Measurements from ENCODE around the gene TBC1D22A. TPM values are rescaled to one million over a fixed set of nuclear protein-coding genes. Genes with fewer than 3 reads are reported as not detected.
A peak's percentile ranks its signal among the peaks of the same experiment; 100 is the strongest.
"Not testable (repeated sequence)": the region's sequence is repeated elsewhere in the genome, so short reads cannot be mapped to it uniquely, and the experiment has no call there.

Gene TBC1D22A
- total RNA-seq, 2 donors from 2014 or later = 31.9 to 43.4 TPM

DNA sequence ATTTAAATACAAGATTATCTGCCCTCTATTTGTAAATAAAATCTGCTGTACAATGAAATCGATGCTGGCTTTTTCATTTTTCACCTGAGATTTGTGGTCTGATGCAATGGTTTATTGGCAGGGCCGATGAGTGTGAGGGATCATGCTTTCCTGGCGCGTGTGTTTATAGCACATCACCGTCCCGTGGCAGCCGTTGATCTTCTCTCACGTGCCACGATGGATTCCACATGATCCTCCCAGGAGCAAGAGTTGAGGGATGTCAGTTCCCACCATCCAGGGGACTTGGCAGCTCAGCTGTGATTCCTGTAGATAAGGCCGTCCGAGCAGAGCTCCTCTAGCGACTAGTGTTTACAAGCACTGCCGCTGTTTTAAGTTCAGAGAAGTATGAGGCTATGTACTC is 213.7 kb downstream of the TBC1D22A start:
- DNase-seq (ENCODE audit: low spot score) = no peak
- no peak overlapping the region for H3K27ac Mint-ChIP-seq
- no peaks in the 10 kb centered on the region for H3K27me3 Mint-ChIP-seq

GRCh38 chr22:46976598-46976997 is 214.1 kb downstream of the TBC1D22A start:
- Mint-ChIP-seq H3K4me3 (no peak overlapping the region), H3K27ac (no peak overlapping the region), H3K36me3 (no peaks in the 10 kb centered on the region), H3K9me3 (no peaks in the 10 kb centered on the region), H3K4me1 (ENCODE audit: low read depth in 2 of 2) (peaks cover 3 to 16% of the 10 kb centered on the region in 2 donors), H3K27me3 (no peaks in the 10 kb centered on the region)
- DNase-seq (ENCODE audit: low spot score) = no peak
- no peak for ATAC-seq

More for the DNA sequence above, 213.7 kb downstream of the TBC1D22A start:
- Mint-ChIP-seq H3K4me3 (no peak overlapping the region), H3K36me3 (no peaks in the 10 kb centered on the region), H3K9me3 (no peaks in the 10 kb centered on the region), H3K4me1 (ENCODE audit: low read depth in 2 of 2) (peaks cover 0 to 14% of the 10 kb centered on the region in 2 donors)
- ATAC-seq = no peak

DNA sequence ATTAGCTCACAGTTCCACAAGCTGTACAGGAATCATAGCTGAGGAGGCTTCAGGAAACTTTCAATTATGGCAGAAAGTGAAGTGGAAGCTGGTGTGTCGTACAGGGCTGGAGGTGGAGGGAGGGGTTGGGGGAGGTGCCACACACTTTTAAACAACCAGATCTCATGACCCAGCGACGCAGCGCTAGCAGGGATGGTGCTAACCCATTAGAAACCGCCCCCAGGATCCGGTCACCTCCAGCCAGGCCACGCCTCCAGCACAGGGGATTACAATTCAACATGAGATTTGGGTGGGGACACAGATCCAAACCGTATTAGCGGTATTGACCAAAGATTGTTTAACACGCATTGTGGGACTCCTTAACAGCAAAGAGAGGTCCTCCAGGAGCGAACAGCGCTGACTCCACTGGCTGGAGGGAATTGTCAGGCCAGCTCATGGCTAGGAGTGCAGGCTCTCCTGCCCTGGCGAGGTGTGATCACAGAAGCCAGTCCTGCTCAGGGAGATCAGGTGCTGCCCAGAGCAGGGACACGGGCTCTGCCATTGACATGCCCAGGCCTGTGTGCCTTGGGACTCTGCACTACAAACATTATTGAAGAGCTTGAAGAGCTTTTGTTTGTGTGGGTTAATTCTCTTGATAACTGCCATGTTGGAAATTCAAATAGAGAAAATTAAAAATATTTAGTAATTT is 215.3 kb downstream of the TBC1D22A start:
- DNase-seq (ENCODE audit: low spot score) = no peak
- H3K4me3 Mint-ChIP-seq = no peak overlapping the region
- H3K27ac Mint-ChIP-seq = no peak overlapping the region
- H3K9me3 Mint-ChIP-seq = no peaks in the 10 kb centered on the region
- H3K4me1 Mint-ChIP-seq (ENCODE audit: low read depth in 2 of 2) = peaks cover 10 to 20% of the 10 kb centered on the region in 2 donors
- no peaks in the 10 kb centered on the region for H3K36me3 Mint-ChIP-seq
- no peaks in the 10 kb centered on the region for H3K27me3 Mint-ChIP-seq
- no peak for ATAC-seq

- not testable (repeated sequence) for H3K27ac Mint-ChIP-seq; H3K36me3 Mint-ChIP-seq; DNase-seq (ENCODE audit: low spot score); H3K9me3 Mint-ChIP-seq; H3K4me3 Mint-ChIP-seq; ATAC-seq; H3K27me3 Mint-ChIP-seq
- peaks cover 11 to 27% of the 10 kb centered on the region in 2 donors for H3K4me1 Mint-ChIP-seq (ENCODE audit: low read depth in 2 of 2)
These were observed 216.2 kb downstream of the TBC1D22A start for GRCh38 chr22:46978668-46979067.

DNA sequence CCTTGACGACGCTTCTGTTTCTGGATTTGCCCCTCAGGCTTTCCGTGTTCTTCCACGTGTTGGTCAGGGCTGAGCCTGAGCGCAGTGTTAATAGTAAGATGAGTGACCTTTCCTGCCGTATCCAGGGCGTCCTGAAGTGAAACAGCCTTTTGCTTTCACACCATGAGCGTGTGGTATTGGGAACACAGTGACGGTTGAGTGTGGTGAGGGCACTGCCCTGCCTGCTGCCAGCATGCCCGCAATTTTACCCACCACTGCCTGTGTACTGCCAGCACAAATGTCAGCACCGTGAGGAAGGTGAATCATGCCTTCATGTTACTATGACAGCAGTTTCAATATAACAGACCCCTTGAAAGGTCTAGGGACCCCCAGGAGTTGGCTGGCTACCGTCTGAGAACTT is 217.1 kb downstream of the TBC1D22A start:
- Mint-ChIP-seq H3K4me3 (no peak overlapping the region), H3K9me3 (no peaks in the 10 kb centered on the region), H3K27me3 (no peaks in the 10 kb centered on the region), H3K4me1 (ENCODE audit: low read depth in 2 of 2) (peaks cover 11 to 27% of the 10 kb centered on the region in 2 donors), H3K27ac (no peak overlapping the region), H3K36me3 (no peaks in the 10 kb centered on the region)
- DNase-seq (ENCODE audit: low spot score) = no peak
- no peak for ATAC-seq

GRCh38 chr22:46980392-46980791 is 217.9 kb downstream of the TBC1D22A start:
- ATAC-seq = no peak
- Mint-ChIP-seq H3K36me3 (no peaks in the 10 kb centered on the region), H3K27ac (no peak overlapping the region)

DNA sequence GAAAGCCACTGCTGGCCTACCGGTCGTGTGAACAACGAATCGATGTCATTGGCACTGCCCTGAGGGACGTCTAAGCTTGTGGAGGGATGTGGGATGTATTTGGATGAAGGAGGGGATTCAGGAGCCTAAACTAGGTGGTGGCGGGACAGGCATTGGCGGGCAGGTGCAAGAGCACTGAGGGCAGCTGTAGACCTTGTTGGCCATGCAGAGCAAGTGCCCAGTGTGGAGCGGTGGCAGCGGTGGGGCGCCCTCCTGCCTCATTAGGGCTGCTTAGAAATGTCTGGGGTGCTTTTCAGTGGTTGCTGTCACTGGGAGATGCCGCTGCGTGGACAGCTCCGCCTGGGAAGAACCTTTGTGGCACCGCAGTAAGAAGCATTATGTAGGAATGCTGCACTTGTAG is 220.2 kb downstream of the TBC1D22A start:
- Mint-ChIP-seq H3K27ac (no peak overlapping the region), H3K4me3 (no peak overlapping the region), H3K36me3 (no peaks in the 10 kb centered on the region), H3K27me3 (no peaks in the 10 kb centered on the region), H3K9me3 (no peaks in the 10 kb centered on the region), H3K4me1 (ENCODE audit: low read depth in 2 of 2) (peaks cover 11 to 22% of the 10 kb centered on the region in 2 donors)
- ATAC-seq (no peak), DNase-seq (ENCODE audit: low spot score) (no peak)

More at GRCh38 chr22:46980392-46980791, 217.9 kb downstream of the TBC1D22A start:
- Mint-ChIP-seq H3K9me3 (no peaks in the 10 kb centered on the region), H3K4me1 (ENCODE audit: low read depth in 2 of 2) (peaks cover 11 to 25% of the 10 kb centered on the region in 2 donors), H3K27me3 (no peaks in the 10 kb centered on the region), H3K4me3 (no peak overlapping the region)
- no peak for DNase-seq (ENCODE audit: low spot score)

- no peak for ATAC-seq
- no peak overlapping the region for H3K27ac Mint-ChIP-seq
These were observed 220.6 kb downstream of the TBC1D22A start for GRCh38 chr22:46983046-46983445.

DNA sequence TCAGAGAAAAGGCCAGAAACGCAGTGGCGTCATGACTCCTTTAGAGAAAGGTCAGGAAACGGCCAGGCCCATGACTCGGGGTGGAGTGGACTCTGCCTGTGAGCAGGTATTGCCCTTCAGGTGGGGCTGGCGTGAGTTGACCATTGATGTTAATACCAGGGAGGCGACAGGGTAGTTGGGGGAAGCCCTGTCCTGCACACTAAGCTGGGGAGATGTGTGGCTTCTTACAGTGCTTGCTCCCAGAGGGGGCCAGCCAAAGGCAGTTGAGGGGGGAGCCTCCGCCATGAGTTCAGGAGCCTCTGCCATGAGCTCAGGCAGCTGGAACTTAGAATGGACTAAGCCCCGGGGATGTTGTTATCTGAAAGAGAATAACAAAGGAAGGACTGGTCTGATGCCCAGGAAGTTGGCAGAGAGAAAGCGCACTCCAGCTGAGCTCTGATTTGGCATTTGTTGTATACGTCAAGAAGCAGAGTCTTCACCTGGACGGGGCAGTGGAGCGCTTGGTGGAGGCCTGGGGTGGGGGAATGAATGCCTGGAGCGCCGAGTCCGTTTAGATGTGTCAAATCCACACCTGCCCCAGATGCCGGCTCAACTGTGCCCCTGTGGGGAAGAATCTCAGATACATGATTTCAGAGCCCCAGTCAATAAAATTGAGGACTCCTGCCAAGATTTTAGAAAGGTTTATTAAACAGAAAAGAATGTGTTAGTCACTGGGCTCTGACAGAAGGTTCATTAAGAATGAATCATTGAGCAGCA is 222.5 kb downstream of the TBC1D22A start:
- peaks cover 11 to 18% of the 10 kb centered on the region in 2 donors for H3K4me1 Mint-ChIP-seq (ENCODE audit: low read depth in 2 of 2)
- H3K4me3 Mint-ChIP-seq = no peak overlapping the region
- no peaks in the 10 kb centered on the region for H3K27me3 Mint-ChIP-seq
- no peak for ATAC-seq
- no peaks in the 10 kb centered on the region for H3K9me3 Mint-ChIP-seq
- no peak for DNase-seq (ENCODE audit: low spot score)
- no peak overlapping the region for H3K27ac Mint-ChIP-seq
- no peaks in the 10 kb centered on the region for H3K36me3 Mint-ChIP-seq

More at GRCh38 chr22:46983046-46983445, 220.6 kb downstream of the TBC1D22A start:
- Mint-ChIP-seq H3K9me3 (no peaks in the 10 kb centered on the region), H3K4me1 (ENCODE audit: low read depth in 2 of 2) (peaks cover 11 to 22% of the 10 kb centered on the region in 2 donors), H3K36me3 (no peaks in the 10 kb centered on the region), H3K4me3 (no peak overlapping the region), H3K27me3 (no peaks in the 10 kb centered on the region)
- DNase-seq (ENCODE audit: low spot score) = no peak

DNA sequence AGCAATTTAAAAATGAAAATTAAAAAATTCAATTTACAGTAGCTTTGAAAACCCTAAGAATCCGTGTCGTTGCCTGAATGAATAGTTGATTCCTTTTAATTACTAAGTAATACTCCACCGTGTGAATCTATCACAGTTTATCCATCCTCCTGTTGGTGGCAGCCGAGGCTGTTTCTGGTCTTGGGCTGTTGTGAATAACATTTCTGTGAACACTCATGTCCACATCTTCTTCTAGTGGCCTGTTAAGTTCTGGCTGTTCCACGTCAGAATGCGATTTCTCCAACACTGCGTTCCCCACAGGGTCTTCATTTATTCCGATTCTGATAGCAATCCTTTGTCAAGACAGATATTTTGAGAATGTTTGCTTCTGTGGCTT is 223.0 kb downstream of the TBC1D22A start:
- no peaks in the 10 kb centered on the region for H3K9me3 Mint-ChIP-seq

DNA sequence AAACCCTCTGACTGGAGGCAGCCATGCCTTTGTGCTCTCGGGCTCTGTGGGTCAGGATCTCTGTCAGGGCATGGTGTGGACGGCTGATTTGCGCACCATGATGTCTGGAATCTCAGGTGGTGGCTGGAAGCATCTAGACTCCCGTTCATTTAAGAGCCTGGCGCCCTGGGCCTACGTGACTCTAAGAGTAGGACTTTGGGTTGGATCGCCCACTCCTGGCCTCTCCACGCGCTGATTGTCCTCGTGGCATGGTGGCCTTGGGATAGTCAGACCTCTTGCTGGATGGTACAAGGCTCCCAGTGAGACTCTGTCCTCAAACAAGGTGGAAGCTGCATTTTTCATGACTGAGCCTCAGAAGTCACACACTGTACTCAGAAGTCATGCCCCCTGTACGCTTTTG is 224.3 kb downstream of the TBC1D22A start:
- DNase-seq (ENCODE audit: low spot score) (no peak), ATAC-seq (no peak)
- Mint-ChIP-seq H3K27ac (no peak overlapping the region), H3K36me3 (no peaks in the 10 kb centered on the region), H3K27me3 (no peaks in the 10 kb centered on the region), H3K9me3 (no peaks in the 10 kb centered on the region), H3K4me1 (ENCODE audit: low read depth in 2 of 2) (peaks cover 7 to 18% of the 10 kb centered on the region in 2 donors), H3K4me3 (no peak overlapping the region)

More for the DNA sequence above, 223.0 kb downstream of the TBC1D22A start:
- ATAC-seq (no peak), DNase-seq (ENCODE audit: low spot score) (no peak)
- no peaks in the 10 kb centered on the region for H3K27me3 Mint-ChIP-seq
- H3K27ac Mint-ChIP-seq = no peak overlapping the region
- H3K4me1 Mint-ChIP-seq (ENCODE audit: low read depth in 2 of 2) = peaks cover 11 to 18% of the 10 kb centered on the region in 2 donors
- H3K4me3 Mint-ChIP-seq = no peak overlapping the region
- H3K36me3 Mint-ChIP-seq = no peaks in the 10 kb centered on the region

DNA sequence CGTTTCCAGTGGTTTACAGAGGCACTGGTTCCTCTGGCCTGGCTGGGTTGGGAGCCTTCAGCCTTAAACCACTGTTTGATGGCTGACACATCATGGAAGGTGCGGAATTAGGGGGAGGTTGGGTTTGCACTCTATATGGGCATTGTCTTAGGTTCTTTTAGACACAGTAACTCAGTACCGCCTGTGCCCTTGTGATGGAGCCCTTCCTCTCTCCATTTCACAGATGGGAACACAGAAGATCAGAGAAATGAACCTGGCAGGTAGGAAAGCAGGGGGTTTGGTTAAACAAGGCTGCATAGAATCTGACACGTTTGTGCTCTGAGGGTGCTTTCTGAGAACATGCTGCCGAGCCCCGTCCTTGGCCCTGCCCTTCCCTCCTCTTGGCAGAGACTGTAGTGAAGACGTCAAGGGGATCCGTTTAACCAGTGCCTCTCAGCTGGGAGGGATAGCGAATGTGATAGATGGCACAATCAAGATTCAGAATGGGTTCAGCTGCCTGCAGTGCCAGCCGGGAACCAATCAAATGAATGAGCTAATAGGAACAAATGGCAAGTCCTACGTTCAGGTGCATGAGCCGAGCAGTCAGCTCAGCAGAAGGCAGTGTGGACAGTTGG is 228.6 kb downstream of the TBC1D22A start:
- Mint-ChIP-seq H3K27me3 (no peaks in the 10 kb centered on the region), H3K4me1 (ENCODE audit: low read depth in 2 of 2) (peaks cover 0 to 6% of the 10 kb centered on the region in 2 donors), H3K4me3 (no peak overlapping the region), H3K9me3 (no peaks in the 10 kb centered on the region), H3K27ac (no peak overlapping the region), H3K36me3 (no peaks in the 10 kb centered on the region)
- DNase-seq (ENCODE audit: low spot score) (no peak), ATAC-seq (no peak)

- Mint-ChIP-seq H3K27ac (no peak overlapping the region), H3K9me3 (no peaks in the 10 kb centered on the region), H3K4me3 (no peak overlapping the region), H3K4me1 (ENCODE audit: low read depth in 2 of 2) (peaks cover 0 to 9% of the 10 kb centered on the region in 2 donors), H3K27me3 (no peaks in the 10 kb centered on the region), H3K36me3 (no peaks in the 10 kb centered on the region)
- ATAC-seq = peak in 1 of 2 donors; percentile 18
- DNase-seq (ENCODE audit: low spot score) = no peak
These were observed 229.2 kb downstream of the TBC1D22A start for GRCh38 chr22:46991666-46992065.
